RPMI7951 (cell line): ENCODE data around the gene LPGAT1. TPM values are rescaled to one million over a fixed set of nuclear protein-coding genes. Genes with fewer than 3 reads are reported as not detected.

Experiments used
- DNase-seq: peaks from one replicate; pipeline ENCODE4 v3.0.0-alpha.2; 2012; ENCODE audit warnings: low read depth
- total RNA-seq: library from RNA; depleted of rRNA; stranded (reverse); fragments of >200 nt; shearing (Covaris generic); gene quantifications from 2 replicates; pipeline ENCODE4 v1.2.3, GENCODE V29; 2014

LPGAT1 gene
- total RNA-seq, 1 experiment from 2014 or later: 29.0 TPM

DNA sequence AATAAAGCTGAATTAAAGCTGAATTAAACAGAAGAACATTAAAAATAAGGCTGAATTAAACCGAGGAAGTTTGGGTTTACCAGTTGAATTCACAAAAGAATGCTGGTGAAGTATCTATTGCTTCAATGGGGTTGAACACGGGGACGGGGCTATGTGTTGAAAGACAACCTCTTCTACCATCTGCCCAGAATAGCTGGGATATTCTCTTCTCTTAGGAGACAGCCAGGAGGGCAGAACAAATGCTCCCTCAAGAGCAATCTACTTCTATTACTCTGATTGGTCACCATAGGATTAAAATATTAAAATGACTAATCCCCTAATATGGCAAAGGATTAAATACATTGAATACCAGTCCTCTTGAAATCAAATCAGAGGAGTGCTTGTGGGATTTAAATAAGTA is 68.4 kb downstream of the LPGAT1 start:
- DNase-seq: no peak

DNA sequence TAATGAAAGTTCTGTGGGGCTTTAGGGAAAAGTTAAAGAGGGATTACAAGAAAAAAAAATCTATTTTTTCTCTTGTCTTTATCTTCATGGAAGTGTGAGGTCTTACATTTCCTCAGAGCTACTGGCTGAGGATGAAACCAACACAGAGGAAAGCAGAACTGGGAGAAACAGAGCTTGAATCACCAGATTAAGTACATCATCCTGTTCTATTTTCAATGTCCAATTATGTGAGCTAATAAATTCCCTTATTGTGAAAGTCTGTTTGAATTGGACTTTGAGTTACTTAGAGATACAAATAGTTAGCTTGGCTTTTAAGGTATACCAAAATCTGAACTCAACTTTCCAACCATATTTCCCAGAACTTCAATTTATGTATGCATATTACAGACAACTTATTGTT is 69.2 kb downstream of the LPGAT1 start:
- DNase-seq: no peak

- no peak for DNase-seq
These were observed 74.0 kb downstream of the LPGAT1 start for GRCh38 chr1:211756471-211757020.

DNA sequence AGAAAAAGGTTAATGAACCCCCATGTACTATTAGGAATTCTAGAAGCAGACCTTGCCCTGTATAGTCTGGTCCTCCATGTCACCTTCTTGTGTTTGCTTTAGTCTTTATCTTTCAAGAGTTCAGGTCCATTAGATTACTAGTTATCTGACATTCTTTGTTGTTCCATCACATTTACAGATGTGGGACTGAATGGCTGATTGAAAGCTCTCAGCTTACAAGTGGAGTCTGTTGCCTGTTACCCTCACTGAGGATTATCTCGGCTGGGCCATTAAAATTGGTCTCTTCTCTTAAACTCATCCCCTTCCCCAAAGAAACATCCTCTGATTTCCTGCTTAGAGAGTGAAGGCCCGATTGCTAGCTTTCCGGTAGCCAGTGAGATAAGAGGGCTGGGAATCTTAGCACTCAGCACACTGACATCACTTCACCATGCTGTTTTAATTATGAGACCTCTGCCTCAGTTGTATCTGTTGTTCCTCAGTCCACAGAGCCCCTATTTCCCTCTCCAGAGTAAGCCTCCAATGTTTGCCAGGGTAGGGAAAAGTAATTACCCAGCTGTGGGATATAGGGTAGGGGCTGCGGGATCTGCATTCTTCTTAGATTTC is 76.8 kb downstream of the LPGAT1 start:
- DNase-seq: no peak

GRCh38 chr1:211752951-211753486 is 77.5 kb downstream of the LPGAT1 start:
- DNase-seq: no peak

DNA sequence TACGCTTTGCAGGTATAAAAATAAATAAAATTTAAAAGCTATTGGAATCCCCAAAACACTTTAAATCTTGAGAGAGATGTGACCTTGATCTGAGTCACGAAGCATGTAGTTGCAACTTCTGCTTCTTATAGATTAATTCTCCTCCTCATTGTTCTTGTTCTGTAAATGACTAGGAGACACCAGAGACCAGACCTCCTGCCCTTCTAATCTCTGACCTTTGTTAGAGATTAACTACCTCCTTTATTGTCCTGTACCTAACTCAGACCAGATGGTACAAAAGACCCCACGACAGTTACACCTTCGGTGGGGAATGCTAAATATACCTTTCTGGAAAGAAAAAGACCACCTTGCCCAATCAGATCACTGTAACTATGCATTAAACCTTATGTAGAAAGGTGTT is 78.2 kb downstream of the LPGAT1 start:
- no peak for DNase-seq

DNA sequence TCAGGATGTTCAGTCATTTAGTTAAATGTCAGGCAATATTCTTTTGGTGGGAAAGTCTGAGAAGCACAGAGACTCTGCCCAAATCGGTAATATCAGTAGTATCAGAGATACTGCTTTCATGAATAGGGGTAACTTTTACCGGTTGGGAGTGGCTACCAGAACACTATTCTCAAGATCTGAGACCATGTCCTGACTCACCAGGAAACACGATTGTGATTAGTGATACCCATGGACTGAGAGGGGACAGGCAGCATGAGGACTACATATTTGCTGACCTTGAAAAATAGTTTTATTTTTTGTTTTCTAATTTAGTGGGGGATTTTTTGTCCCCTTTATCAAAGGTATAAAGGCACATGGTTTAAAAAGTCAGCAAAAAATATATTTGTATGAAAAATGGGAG is 79.1 kb downstream of the LPGAT1 start:
- DNase-seq: no peak

GRCh38 chr1:211750599-211750998 is 80.0 kb downstream of the LPGAT1 start:
- no peak for DNase-seq

GRCh38 chr1:211749251-211749650 is 81.3 kb downstream of the LPGAT1 start:
- no peak for DNase-seq

DNA sequence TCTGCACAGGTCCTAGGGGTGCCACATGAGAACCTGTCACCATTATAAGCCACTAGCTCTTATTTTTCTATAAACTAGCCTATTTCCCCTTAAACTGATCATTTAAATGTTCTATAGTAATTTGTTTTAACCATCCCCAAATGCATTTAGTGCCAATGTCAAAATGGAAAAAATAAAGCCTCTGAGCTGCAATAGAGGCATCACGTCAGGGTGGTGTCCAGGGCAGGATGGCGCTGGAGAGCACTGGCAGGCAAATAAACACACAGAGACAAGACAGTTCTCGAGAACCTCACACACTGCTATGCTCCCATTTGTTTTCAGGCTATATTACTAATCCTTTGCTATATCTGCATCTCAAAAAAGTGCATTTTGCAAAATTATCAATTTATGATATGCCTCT is 81.8 kb downstream of the LPGAT1 start:
- DNase-seq: no peak

- no peak for DNase-seq
These were observed 87.6 kb downstream of the LPGAT1 start for GRCh38 chr1:211742889-211743529.

DNA sequence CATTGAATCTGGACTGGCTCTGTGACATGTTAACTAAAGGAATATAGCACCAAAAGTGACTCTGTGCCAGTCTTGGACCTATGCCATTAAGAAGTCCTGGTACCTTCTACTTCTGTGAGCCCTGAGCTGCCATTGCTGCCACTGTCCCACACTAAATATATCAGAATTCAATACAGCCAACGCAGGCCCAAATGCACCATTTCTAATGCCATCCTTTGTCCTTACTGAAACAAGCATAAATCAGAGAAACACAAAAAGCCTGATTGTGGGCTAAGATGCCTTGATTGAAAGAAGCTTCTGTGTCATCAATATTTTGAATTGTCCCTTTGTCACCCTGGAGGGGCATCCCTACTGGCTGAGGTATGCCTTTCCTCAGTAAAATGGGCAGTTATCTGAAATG is 88.3 kb downstream of the LPGAT1 start:
- DNase-seq: no peak

- DNase-seq: peak; percentile 20
These were observed 88.8 kb downstream of the LPGAT1 start for GRCh38 chr1:211741788-211742187.

GRCh38 chr1:211741116-211741515 is 89.4 kb downstream of the LPGAT1 start:
- peak; percentile 15 for DNase-seq

DNA sequence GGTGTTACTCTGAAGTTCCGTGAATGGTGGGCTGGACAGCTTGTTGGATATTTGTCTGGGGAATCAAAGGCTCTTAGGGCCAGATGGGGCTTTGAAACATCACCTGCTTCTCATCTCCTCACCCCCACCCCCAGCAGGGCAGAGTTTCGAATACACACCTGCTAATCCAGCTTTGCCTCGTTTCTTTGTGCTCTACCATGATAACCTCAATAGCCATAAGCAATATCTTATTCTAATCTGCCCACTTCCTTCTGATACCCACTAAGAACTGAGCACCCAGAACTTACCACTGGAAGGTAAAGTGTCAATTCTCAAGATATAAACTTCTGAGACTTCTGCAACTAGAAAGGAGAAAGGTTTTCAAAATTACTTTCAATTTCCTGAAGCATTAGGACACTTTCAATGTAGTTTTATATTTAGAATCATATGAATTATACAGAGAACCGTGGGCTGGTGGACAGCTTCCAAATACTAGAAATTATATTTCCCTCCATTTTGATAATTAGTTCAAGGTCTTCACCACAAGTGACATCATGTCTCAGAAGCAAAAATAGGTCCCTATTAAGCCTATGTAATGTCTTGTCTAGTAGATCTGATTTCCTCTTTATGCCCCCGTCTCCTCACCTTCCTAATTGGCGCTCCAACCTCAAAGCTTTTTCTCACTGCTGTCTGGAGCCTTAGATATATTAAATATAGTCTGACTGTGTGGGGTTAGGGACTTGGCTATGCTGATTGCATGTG is 90.7 kb downstream of the LPGAT1 start:
- DNase-seq: no peak

- peak; percentile 14 for DNase-seq
These were observed 91.8 kb downstream of the LPGAT1 start for GRCh38 chr1:211738691-211739301.

DNA sequence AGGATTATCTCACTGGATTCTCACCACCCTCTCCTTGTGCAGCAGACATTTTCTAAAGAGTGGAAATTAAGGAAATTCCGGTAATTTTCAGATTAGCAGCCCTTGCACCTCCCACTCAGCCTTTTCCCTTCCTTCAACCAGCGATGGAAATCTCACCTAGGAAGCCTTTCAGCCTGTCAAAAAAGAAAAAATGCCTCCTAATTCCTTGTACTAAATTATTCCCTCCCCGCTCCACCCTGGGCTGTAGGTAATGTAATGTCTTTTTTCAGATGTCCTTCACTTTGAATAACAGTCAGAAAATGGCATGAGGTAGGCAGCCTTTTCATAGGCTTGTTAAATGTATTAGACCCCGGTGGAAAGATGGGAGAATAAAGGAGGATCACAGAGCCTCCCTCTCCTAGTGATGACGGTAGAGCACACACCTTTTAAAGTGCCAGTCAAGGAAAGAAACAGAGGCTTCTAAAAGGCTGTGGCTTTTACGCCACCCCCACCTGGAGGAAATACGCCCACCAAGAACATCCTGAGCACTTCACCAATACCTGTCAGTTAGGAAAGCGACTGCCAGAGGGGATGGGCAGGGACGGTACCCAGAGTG is 92.4 kb downstream of the LPGAT1 start:
- DNase-seq: no peak

GRCh38 chr1:211737115-211738035 is 93.2 kb downstream of the LPGAT1 start:
- DNase-seq: no peak

DNA sequence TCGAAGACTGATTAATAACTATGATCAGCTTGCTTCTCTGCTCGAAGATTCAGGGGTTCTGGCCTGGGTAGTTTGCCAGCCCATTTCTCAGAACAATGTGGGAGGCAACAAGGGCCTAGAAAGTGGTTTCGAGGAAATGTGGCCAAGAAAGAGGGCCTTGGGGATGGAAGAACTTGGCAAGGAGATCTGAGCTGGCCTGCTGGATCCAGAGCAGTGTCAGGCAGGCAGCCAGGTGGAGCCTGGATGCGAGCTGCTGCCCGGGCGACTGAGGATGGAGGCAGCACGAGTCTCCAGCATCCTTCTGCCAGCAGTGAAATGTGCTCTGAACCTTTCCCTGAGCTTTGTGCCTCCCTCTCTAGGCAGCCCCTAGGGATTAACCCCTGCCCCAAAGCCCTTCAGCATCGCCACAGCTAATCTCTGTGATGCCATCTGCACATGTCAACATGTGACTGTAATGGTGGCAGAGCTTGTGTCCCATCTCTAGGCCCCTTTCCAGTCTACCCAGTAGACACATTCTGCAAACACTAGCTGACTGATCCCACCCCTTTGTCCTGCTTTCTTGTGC is 94.1 kb downstream of the LPGAT1 start:
- peak; percentile 82 for DNase-seq
